Neural progenitor cell (in vitro differentiated cells): ENCODE results near the gene UCN2. TPM values are rescaled to one million over a fixed set of nuclear protein-coding genes. Genes with fewer than 3 reads are reported as not detected.

Source experiments
- DNase-seq: peaks from one replicate; pipeline ENCODE4 v3.0.0-alpha.2; 2016; ENCODE audit warnings: low spot score
- H2AFZ ChIP-seq: fragments of 200-600 bp; sonication (generic); replicated peaks from 2 replicates; pipeline ENCODE4 v1.6.1; 2016; ENCODE audit warnings: antibody characterized with exemption
- H3F3A ChIP-seq: fragments of 200-600 bp; sonication (generic); 2 replicates; pipeline ENCODE4 v1.6.1; 2016; ENCODE audit warnings: antibody characterized with exemption, low read depth
- H3K27ac ChIP-seq: fragments of 200-600 bp; sonication (generic); 2 replicates; pipeline ENCODE4 v1.5.1; 2016; ENCODE audit warnings: mild to moderate bottlenecking
- H3K27me3 ChIP-seq: fragments of 200-600 bp; sonication (generic); 2 replicates; pipeline ENCODE4 v1.6.1; 2016; ENCODE audit warnings: mild to moderate bottlenecking, moderate library complexity
- H3K36me3 ChIP-seq: fragments of 200-600 bp; sonication (generic); 2 replicates; pipeline ENCODE4 v1.5.1; 2016
- H3K4me1 ChIP-seq: fragments of 200-600 bp; sonication (generic); 2 replicates; pipeline ENCODE4 v1.6.1; 2016; ENCODE audit warnings: mixed run types
- H3K4me2 ChIP-seq: fragments of 200-600 bp; sonication (generic); 2 replicates; pipeline ENCODE4 v1.6.1; 2016
- H3K4me3 ChIP-seq: fragments of 200-600 bp; sonication (generic); 2 replicates; pipeline ENCODE4 v1.5.1; 2016
- H3K79me2 ChIP-seq: fragments of 200-600 bp; sonication (generic); 2 replicates; pipeline ENCODE4 v1.6.1; 2016; ENCODE audit warnings: low read depth
- H3K9ac ChIP-seq: fragments of 200-600 bp; sonication (generic); 2 replicates; pipeline ENCODE4 v1.6.1; 2016
- H3K9me3 ChIP-seq: fragments of 200-600 bp; sonication (generic); 2 replicates; pipeline ENCODE4 v1.5.1; 2016; ENCODE audit warnings: low read depth
- H4K20me1 ChIP-seq: fragments of 200-600 bp; sonication (generic); 2 replicates; pipeline ENCODE4 v1.6.1; 2016; ENCODE audit warnings: low read depth
- H3K27ac Mint-ChIP-seq: 3 replicates; pipeline ENCODE4 v1.8.0; 2021; ENCODE audit warnings: mixed read lengths
- H3K27me3 Mint-ChIP-seq: 2 replicates; pipeline ENCODE4 v1.8.0; 2022; ENCODE audit warnings: low read depth, mild to moderate bottlenecking, inconsistent platforms, moderate library complexity, mixed read lengths; ENCODE audit not compliant: insufficient read depth
- H3K36me3 Mint-ChIP-seq: 3 replicates; pipeline ENCODE4 v1.8.0; 2021; ENCODE audit warnings: mixed read lengths
- H3K4me1 Mint-ChIP-seq: 3 replicates; pipeline ENCODE4 v1.8.0; 2021; ENCODE audit warnings: mixed read lengths
- H3K4me3 Mint-ChIP-seq: 3 replicates; pipeline ENCODE4 v1.8.0; 2021; ENCODE audit warnings: mild to moderate bottlenecking, moderate library complexity, mixed read lengths
- H3K9me3 Mint-ChIP-seq: 3 replicates; pipeline ENCODE4 v1.8.0; 2020; ENCODE audit warnings: mixed read lengths
- CTCF ChIP-seq: fragments of 200-600 bp; sonication (generic); IDR thresholded peaks from 2 replicates; pipeline ENCODE4 v1.5.1; 2017; ENCODE audit warnings: antibody characterized with exemption, mild to moderate bottlenecking
- EZH2 ChIP-seq: fragments of 200-600 bp; sonication (generic); IDR thresholded peaks from 2 replicates; pipeline ENCODE4 v1.6.1; 2017; ENCODE audit warnings: antibody characterized with exemption, mild to moderate bottlenecking, moderate library complexity
- EZH2phosphoT487 ChIP-seq: fragments of 200-600 bp; sonication (generic); IDR thresholded peaks from 2 replicates; pipeline ENCODE4 v1.6.1; 2017; ENCODE audit warnings: antibody characterized with exemption
- total RNA-seq: library from RNA; depleted of rRNA; stranded (reverse); fragments of >200 nt; gene quantifications from 2 replicates; pipeline ENCODE4 v1.2.3, GENCODE V29; 2015; ENCODE audit warnings: low replicate concordance

Gene UCN2
- total RNA-seq, 1 donor from 2014 or later, result not detected

- Mint-ChIP-seq H3K27ac (no peak overlapping the region), H3K27me3 (peaks cover 7% of the 10 kb centered on the region), H3K4me3 (no peak overlapping the region), H3K9me3 (no peaks in the 10 kb centered on the region), H3K4me1 (peaks cover 10% of the 10 kb centered on the region), H3K36me3 (peaks cover 4% of the 10 kb centered on the region)
- Histone ChIP-seq H4K20me1 (no peaks in the 10 kb centered on the region), H3K4me3 (no peak overlapping the region), H3F3A (no peaks in the 10 kb centered on the region), H3K27ac (no peak overlapping the region), H3K9ac (no peak overlapping the region), H3K4me2 (no peak overlapping the region), H2AFZ (no peak overlapping the region), H3K36me3 (no peaks in the 10 kb centered on the region), H3K9me3 (no peaks in the 10 kb centered on the region), H3K4me1 (no peaks in the 10 kb centered on the region), H3K79me2 (no peaks in the 10 kb centered on the region), H3K27me3 (no peaks in the 10 kb centered on the region)
- TF ChIP-seq CTCF (no peak), EZH2phosphoT487 (no peak), EZH2 (no peak)
- no peak for DNase-seq
Observed at GRCh38 chr3:48591436-48591835, 27.9 kb upstream of the UCN2 start.

- Histone ChIP-seq H3K4me1 (no peaks in the 10 kb centered on the region), H2AFZ (no peak overlapping the region), H3K36me3 (no peaks in the 10 kb centered on the region), H3K9ac (no peak overlapping the region), H4K20me1 (no peaks in the 10 kb centered on the region), H3F3A (no peaks in the 10 kb centered on the region), H3K4me3 (no peak overlapping the region), H3K27ac (no peak overlapping the region), H3K27me3 (no peaks in the 10 kb centered on the region), H3K9me3 (no peaks in the 10 kb centered on the region), H3K4me2 (no peak overlapping the region), H3K79me2 (no peaks in the 10 kb centered on the region)
- Mint-ChIP-seq H3K27me3 (peaks cover 5% of the 10 kb centered on the region), H3K27ac (no peak overlapping the region), H3K4me3 (no peak overlapping the region), H3K36me3 (no peaks in the 10 kb centered on the region), H3K4me1 (peaks cover 4% of the 10 kb centered on the region), H3K9me3 (no peaks in the 10 kb centered on the region)
- TF ChIP-seq EZH2phosphoT487, result no peak
- TF ChIP-seq EZH2, result no peak
- no peak for DNase-seq
Observed at GRCh38 chr3:48588230-48588629, 24.6 kb upstream of the UCN2 start.

DNA sequence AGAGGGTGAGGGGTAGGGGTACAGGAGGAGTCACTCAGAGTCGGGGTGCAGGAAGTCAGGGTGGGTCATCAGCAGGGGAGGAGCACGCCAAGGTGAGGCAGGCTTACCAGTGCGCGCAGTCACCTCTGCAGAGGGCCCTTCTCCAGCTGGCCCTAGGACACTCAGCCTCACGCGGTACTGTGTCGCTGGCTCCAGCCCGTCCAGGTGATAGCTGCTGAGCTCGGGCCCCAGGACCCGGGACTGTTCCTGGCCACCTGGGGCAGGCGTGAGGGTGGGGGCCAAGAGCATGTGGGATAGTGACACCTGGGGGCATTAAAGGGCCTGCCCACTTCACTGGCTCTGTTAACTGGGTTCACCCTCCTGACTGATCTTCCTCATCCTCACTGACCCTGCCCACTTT, 24.1 kb upstream of the UCN2 start:
- TF ChIP-seq EZH2 (no peak), EZH2phosphoT487 (no peak), CTCF (no peak)
- Histone ChIP-seq H3K9ac (no peak overlapping the region), H3K27me3 (no peaks in the 10 kb centered on the region), H3K36me3 (no peaks in the 10 kb centered on the region), H3K27ac (no peak overlapping the region), H2AFZ (no peak overlapping the region), H3K79me2 (no peaks in the 10 kb centered on the region), H3K4me2 (no peak overlapping the region), H3K4me3 (no peak overlapping the region), H3F3A (no peaks in the 10 kb centered on the region), H3K9me3 (no peaks in the 10 kb centered on the region), H4K20me1 (no peaks in the 10 kb centered on the region), H3K4me1 (no peaks in the 10 kb centered on the region)
- no peaks in the 10 kb centered on the region for H3K36me3 Mint-ChIP-seq
- peaks cover 5% of the 10 kb centered on the region for H3K27me3 Mint-ChIP-seq
- no peaks in the 10 kb centered on the region for H3K9me3 Mint-ChIP-seq
- no peak overlapping the region for H3K4me3 Mint-ChIP-seq
- no peak for DNase-seq
- no peak overlapping the region for H3K27ac Mint-ChIP-seq
- peaks cover under 1% of the 10 kb centered on the region for H3K4me1 Mint-ChIP-seq

DNA sequence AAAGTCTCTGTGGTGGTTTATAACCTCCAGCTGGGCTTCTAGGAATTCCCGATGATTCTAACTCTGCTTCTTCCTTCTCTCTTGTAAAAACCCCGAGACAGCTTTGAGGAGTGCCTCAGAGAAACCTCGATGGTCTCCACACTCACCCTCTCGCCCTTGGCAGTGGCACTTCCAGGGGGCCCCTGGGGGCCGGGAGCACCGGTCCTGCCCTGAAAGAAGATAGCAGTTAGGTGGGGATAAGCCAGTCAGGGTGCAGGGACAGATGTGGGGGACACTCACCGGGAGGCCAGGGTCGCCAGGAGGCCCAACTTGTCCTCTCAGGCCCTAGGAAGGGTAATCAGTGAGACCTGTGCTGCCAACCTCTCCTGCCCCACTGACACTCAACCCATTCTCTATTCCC, 21.8 kb upstream of the UCN2 start:
- Histone ChIP-seq H4K20me1 (no peaks in the 10 kb centered on the region), H3K4me1 (no peaks in the 10 kb centered on the region), H3K36me3 (no peaks in the 10 kb centered on the region), H3K79me2 (no peaks in the 10 kb centered on the region), H3K27ac (no peak overlapping the region), H3K9me3 (no peaks in the 10 kb centered on the region), H3F3A (no peaks in the 10 kb centered on the region), H3K9ac (no peak overlapping the region), H3K27me3 (no peaks in the 10 kb centered on the region), H3K4me2 (no peak overlapping the region), H3K4me3 (no peak overlapping the region), H2AFZ (no peak overlapping the region)
- Mint-ChIP-seq H3K9me3 (no peaks in the 10 kb centered on the region), H3K4me1 (peaks cover 9% of the 10 kb centered on the region), H3K27me3 (peaks cover 2% of the 10 kb centered on the region), H3K4me3 (no peak overlapping the region), H3K27ac (no peak overlapping the region), H3K36me3 (peaks cover 3% of the 10 kb centered on the region)
- DNase-seq, result no peak
- TF ChIP-seq EZH2 (no peak), EZH2phosphoT487 (no peak), CTCF (no peak)
